IPS-15b (cell line): ENCODE measurements around the gene LIPH.
"Not testable (repeated sequence)": the region's sequence is repeated elsewhere in the genome, so short reads cannot be mapped to it uniquely, and the experiment has no call there.

Experiments used
- H3K27me3 ChIP-seq: one replicate; pipeline ENCODE4 v1.6.1; 2013; ENCODE audit warnings: low read length; ENCODE audit not compliant: control insufficient read depth, insufficient read depth
- H3K36me3 ChIP-seq: one replicate; pipeline ENCODE4 v1.6.1; 2013; ENCODE audit warnings: low read length; ENCODE audit not compliant: control insufficient read depth, insufficient read depth
- H3K4me1 ChIP-seq: one replicate; pipeline ENCODE4 v1.6.1; 2013; ENCODE audit warnings: mild to moderate bottlenecking, low read length; ENCODE audit not compliant: control insufficient read depth, insufficient read depth
- H3K4me3 ChIP-seq: one replicate; pipeline ENCODE4 v1.5.1; 2013; ENCODE audit warnings: low read depth, low read length
- H3K9ac ChIP-seq: one replicate; pipeline ENCODE4 v1.6.1; 2013; ENCODE audit warnings: low read depth, mild to moderate bottlenecking, low read length
- H3K9me3 ChIP-seq: one replicate; pipeline ENCODE4 v1.6.1; 2013; ENCODE audit warnings: mild to moderate bottlenecking, low read length; ENCODE audit not compliant: control insufficient read depth, insufficient read depth

The LIPH gene

DNA sequence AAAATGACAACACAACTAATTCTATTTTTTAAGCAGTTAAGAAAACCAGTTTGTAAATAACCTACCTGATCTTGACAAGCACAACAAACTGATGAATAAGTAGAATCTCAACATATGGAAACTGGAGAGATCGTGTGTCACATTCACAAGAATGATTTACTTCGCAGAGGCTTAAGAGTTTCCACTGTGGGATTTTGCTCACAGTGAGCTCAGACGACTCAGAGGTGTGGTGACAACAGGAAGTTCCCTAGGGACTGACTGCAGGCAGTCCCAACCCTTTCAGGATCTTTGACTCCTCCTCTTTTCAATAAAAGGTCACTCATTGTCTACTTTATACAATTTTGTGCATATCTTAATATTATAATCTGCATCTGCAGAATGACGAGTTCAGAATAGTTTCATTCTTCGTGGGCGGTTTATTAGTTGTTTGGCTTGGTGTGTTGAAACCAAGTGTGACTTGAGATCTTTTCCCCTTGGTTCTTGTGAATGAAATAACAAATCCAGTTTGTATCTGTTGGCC, at the start of gene LIPH:
TSS of gene LIPH (minus strand) at position 231 of the 520 bp plus-strand sequence. CDS start at position 114, 117 bp downstream.
- Histone ChIP-seq H3K4me3 (no peak within 1 kb of the TSS), H3K27me3 (no peaks in the 10 kb centered on the region), H3K9me3 (no peaks in the 10 kb centered on the region), H3K4me1 (no peaks in the 10 kb centered on the region), H3K9ac (no peak within 1 kb of the TSS), H3K36me3 (no peaks in the 10 kb centered on the region)

DNA sequence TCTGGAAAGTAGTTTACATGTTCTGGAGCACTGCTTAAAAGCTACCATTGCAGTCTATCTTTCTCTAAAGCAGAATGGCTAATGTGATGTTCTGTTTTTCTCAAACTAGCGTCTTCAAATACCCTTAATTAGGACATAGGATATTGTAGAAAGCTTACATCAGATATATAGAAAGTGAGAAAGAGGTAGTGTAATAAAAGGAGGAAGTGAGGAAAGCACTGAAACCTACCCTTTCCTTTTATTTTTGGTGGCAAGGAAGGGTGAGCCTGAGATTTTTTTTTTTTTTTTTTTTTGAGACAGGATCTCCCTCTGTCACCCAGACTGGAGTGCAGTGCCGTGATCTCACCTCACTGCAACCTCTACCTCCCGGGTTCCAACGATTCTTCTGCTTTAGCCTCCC, 43.1 kb upstream of the LIPH start:
- H3K4me1 ChIP-seq, result no peaks in the 10 kb centered on the region
- H3K4me3 ChIP-seq, result no peak overlapping the region
- peaks cover 4% of the 10 kb centered on the region for H3K36me3 ChIP-seq
- H3K9ac ChIP-seq, result no peak overlapping the region
- no peaks in the 10 kb centered on the region for H3K9me3 ChIP-seq
- H3K27me3 ChIP-seq, result no peaks in the 10 kb centered on the region

DNA sequence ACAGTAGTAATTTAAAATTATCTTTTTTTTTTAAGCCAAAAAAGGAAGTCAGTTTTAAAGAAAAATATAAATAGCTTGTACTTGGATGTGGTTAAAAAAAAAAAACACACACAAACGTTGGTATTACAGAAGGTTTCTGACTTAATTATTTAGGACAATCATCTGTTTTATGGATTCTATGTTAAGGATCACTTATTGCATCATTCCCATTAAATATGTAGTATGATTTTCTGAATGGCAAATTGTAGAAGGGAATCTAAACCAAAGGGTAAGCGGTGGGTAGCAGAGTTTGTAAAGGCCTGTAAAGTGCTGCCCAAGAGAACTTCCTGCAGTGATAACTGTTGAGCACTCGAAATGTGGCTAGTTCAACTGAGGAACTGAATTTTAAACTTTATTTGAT, 41.7 kb upstream of the LIPH start:
- Histone ChIP-seq H3K4me1 (no peaks in the 10 kb centered on the region), H3K9ac (no peak overlapping the region), H3K36me3 (peaks cover 2% of the 10 kb centered on the region), H3K27me3 (no peaks in the 10 kb centered on the region), H3K9me3 (no peaks in the 10 kb centered on the region), H3K4me3 (no peak overlapping the region)

DNA sequence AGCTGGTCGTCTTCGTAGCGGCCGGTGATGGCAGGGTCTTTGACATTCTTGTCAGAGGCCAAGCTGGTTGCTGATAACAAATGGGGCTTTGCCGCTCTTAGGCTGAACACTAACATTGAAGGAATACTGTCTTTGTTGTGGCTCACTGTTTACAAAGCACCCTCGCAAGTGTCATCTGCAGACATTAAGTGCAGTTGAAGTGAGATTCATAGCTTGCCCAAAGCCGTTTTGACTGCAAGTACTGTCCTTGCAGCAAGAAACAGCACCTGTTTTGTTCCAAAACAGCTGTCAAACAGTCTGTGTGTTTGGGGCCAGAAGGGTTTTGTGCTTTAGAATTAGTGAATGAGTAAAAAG, 34.3 kb upstream of the LIPH start:
- peaks cover under 1% of the 10 kb centered on the region for H3K4me1 ChIP-seq
- peak overlapping the region; percentile 87 for H3K4me3 ChIP-seq
- H3K9ac ChIP-seq, result peak overlapping the region; percentile 28
- H3K9me3 ChIP-seq, result no peaks in the 10 kb centered on the region
- H3K36me3 ChIP-seq, result peaks cover 4% of the 10 kb centered on the region
- H3K27me3 ChIP-seq, result no peaks in the 10 kb centered on the region

DNA sequence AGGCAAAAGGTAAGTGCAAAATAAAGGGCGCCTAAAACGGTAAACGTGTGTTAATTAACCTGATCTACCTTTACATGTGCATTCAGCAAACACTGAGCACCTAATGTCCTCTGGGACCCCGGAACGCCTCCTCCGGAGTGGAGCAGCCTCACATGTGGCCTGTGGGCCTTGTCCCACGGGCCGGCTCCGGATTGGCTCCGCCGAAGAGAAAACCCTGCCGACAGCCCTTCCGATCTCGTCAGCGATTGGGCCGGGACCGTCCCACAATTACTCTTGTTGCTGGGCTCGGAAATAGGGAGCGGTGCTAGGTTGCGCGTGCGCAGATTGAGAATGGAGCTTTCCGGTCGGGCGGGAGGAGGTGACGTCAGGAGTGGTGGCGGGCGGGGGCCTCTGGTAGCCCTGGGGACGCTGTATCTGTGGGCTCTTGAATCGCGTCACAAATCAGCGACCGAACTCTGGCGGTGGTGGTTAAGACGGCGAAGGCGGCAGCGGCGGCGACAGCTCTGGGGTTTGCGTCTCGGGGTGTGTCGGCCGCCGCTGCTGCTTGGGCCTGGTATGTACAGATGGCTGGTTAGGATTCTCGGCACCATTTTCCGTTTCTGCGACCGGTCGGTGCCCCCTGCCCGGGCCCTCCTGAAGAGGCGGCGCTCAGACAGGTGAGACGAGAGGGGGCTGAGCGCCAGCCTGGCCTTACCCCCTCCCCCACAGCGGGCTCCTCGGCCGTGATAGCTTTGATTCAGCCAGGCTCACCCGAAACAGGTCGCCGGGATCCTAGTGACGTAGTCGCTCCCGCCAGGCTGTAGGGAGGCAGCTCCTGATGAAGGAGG, 33.7 kb upstream of the LIPH start, which contains the start of gene SENP2:
TSS of gene SENP2 (plus strand) at position 437 of the 827 bp plus-strand sequence. CDS start at position 556, 119 bp downstream.
- Histone ChIP-seq H3K27me3 (no peaks in the 10 kb centered on the region), H3K9me3 (no peaks in the 10 kb centered on the region), H3K9ac (peak within 1 kb of the TSS; percentile 28), H3K4me3 (peak within 1 kb of the TSS; percentile 87), H3K4me1 (peaks cover 3% of the 10 kb centered on the region), H3K36me3 (peaks cover 4% of the 10 kb centered on the region)

DNA sequence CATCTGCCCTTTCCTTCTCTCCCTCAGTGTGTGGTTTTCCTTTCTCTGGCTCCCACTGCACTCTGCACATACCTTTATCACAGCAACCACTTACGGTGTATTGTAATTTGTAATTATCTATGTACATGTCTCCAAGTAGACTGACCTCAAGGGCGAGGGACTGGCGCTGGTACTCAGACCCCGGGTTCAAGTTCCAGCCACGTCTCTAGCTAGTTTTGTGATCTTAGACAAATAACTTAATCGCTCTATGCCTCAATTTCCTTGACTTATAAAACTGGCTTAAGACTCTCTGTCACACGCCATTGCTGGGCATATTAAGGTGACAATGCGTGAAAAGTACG, 33.1 kb upstream of the LIPH start:
- Histone ChIP-seq H3K4me1 (peaks cover 3% of the 10 kb centered on the region), H3K9ac (no peak overlapping the region), H3K9me3 (no peaks in the 10 kb centered on the region), H3K4me3 (peak overlapping the region; percentile 81), H3K27me3 (no peaks in the 10 kb centered on the region), H3K36me3 (peaks cover 4% of the 10 kb centered on the region)

DNA sequence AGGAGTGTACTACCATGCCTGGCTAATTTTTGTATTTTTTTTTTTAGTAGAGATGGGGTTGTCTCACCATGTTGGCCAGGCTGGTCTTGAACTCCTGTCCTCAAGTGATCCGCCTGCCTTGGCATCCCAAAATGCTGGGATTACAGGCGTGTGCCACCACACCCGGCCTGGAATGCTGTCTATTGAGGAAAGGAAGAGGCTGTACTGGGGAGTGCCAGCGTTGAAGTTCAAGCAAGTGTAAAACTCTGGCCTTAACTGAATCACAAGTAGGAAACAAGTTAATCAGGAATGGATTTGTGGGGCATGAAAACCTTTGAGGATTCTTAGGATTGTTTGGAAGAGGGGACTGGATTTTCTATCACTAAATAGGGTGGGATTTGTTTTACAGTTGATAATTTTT, 32.3 kb upstream of the LIPH start:
- H3K9ac ChIP-seq, result no peak overlapping the region
- H3K4me1 ChIP-seq, result peaks cover 6% of the 10 kb centered on the region
- H3K4me3 ChIP-seq, result peak overlapping the region; percentile 81
- H3K9me3 ChIP-seq, result no peaks in the 10 kb centered on the region
- H3K27me3 ChIP-seq, result no peaks in the 10 kb centered on the region
- H3K36me3 ChIP-seq, result peaks cover 4% of the 10 kb centered on the region

DNA sequence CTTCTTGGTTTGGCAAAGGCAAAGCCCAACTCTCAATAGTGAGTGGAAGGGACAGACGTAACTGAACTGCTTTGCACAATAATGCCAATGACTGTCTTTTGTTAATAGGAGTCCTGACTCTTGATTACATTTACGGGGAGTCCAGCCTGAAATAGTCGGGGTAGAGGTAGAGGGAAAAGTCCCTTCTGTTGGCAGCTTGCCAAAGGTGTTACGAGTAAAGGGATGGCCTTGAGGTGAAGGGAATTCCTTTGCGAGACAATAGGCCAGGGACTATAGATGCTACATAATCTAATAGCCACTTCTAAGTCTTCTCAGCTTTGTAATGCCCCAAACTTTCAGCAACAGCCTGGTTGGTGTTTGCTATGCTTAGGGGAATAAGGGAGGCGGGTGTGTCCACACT, 31.5 kb upstream of the LIPH start:
- H3K36me3 ChIP-seq, result peaks cover 4% of the 10 kb centered on the region
- no peaks in the 10 kb centered on the region for H3K9me3 ChIP-seq
- no peak overlapping the region for H3K9ac ChIP-seq
- H3K27me3 ChIP-seq, result no peaks in the 10 kb centered on the region
- peaks cover 6% of the 10 kb centered on the region for H3K4me1 ChIP-seq
- H3K4me3 ChIP-seq, result peak overlapping the region; percentile 96

DNA sequence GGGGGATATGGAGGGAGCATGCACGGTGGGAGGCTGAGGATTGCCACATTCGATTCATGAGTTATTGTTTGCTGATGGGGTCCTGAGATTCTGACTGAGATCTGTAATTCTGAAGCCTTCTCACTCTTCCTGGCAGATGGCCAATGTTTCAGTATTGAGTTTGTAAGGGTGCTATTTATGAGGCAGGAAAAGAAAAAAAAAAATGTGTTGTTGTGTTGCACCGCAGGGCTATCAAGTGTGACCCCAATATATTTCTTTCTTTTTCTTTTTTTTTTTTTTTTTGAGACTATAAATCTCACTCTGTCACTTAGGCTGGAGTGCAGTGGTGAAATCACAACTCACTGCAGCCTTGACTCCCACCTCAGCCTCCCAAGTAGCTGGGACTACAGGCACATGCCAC, 30.5 kb upstream of the LIPH start:
- no peaks in the 10 kb centered on the region for H3K27me3 ChIP-seq
- no peaks in the 10 kb centered on the region for H3K9me3 ChIP-seq
- H3K36me3 ChIP-seq, result peaks cover 4% of the 10 kb centered on the region
- H3K9ac ChIP-seq, result peak overlapping the region; percentile 89
- peaks cover 6% of the 10 kb centered on the region for H3K4me1 ChIP-seq
- H3K4me3 ChIP-seq, result peak overlapping the region; percentile 96

DNA sequence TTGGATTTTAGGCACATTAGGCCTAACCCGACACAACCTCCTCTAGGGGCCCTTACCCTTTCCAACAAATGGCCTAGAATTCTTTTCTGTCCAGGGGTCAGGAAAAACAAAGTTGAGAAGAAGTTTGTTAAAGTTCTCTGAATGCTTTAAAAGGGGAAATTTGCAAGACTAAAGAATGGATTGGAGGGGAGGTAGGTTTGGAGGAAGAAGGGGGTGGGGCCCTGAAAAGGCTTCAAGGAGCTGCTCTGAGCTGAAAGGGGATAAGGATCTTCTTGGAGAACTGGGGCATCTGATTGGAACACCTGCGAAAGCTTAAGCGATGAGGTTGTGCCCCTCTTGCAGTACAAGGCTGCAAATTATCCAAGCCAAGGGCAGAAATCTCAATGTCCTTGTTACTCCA, 29.8 kb upstream of the LIPH start:
- no peaks in the 10 kb centered on the region for H3K27me3 ChIP-seq
- H3K4me1 ChIP-seq, result peaks cover 6% of the 10 kb centered on the region
- no peaks in the 10 kb centered on the region for H3K9me3 ChIP-seq
- H3K36me3 ChIP-seq, result peaks cover 4% of the 10 kb centered on the region
- H3K9ac ChIP-seq, result peak overlapping the region; percentile 89
- peak overlapping the region; percentile 96 for H3K4me3 ChIP-seq

DNA sequence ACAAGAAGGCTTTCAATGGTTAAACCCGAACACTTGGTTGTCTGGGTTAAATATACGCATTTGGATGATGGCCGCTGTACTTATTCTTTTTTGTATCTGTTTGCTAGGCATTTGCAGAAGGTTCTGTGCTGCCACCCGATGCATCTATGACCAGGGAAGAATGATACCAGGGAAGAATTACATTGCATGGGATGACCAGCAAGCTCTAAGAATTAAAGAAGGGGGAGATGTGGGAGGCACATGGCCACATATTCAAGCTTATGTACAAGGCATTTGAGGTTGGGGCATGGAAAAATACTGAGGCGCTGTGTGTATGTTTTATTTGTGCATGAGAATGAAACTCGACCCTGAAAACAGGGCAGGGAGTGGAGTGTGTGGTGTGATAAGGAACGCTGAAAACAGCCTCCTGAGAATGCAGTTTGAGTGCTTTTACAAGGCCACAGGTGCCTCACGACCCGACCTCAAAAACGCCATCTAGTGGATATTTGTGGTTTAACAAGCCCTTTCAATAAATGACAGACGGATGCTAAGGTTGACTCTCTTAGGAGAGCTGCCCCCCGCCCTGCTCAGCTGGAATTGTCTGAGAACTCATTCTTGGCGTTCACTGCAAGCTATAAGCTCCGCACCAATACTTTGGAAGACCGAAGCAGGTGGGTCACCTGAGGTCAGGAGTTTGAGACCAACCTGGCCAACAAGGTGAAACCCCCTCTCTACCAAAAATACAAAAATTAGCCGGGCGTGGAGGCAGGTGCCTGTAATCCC, 22.9 kb upstream of the LIPH start:
- not testable (repeated sequence) for H3K27me3 ChIP-seq, H3K4me3 ChIP-seq, H3K9me3 ChIP-seq, H3K9ac ChIP-seq, H3K36me3 ChIP-seq
- H3K4me1 ChIP-seq, result peaks cover 14% of the 10 kb centered on the region

DNA sequence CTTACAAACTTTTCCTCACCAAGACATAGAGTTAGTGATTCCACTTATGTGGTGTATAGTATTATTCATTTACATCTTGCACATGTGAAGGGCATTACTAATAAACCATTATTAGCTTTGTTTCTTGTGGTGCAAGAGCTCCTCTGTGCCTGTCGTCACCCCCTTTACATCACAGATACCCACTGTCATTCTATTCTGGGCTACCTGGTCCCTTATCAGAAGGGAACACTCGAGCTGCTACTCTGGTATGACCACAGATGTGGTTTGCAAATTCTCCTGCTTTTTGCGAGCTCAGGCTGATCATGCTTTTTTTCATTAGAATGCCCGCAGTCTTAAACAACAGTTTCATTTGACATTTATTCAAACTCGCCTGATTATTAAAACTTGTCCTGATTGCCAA, 19.8 kb upstream of the LIPH start:
- H3K27me3 ChIP-seq, result no peaks in the 10 kb centered on the region
- H3K9ac ChIP-seq, result no peak overlapping the region
- H3K36me3 ChIP-seq, result no peaks in the 10 kb centered on the region
- peaks cover 11% of the 10 kb centered on the region for H3K4me1 ChIP-seq
- H3K4me3 ChIP-seq, result no peak overlapping the region
- no peaks in the 10 kb centered on the region for H3K9me3 ChIP-seq
